HL-60 (cell line): Measurements from ENCODE around the gene FBXO28.

Source experiments
- CTCF ChIP-seq: IDR thresholded peaks from one replicate; pipeline ENCODE4 v1.5.1; 2011; ENCODE audit warnings: low read length, control low read depth, inconsistent platforms; ENCODE audit not compliant: insufficient read depth
- POLR2AphosphoS5 ChIP-seq: IDR thresholded peaks from 2 replicates; pipeline ENCODE4 v1.6.1; 2012; ENCODE audit warnings: low read depth

GRCh38 chr1:224181453-224181810 lies 67.5 kb downstream of the FBXO28 start:
- TF ChIP-seq CTCF (no peak), POLR2AphosphoS5 (no peak)
